ENCODE results near the gene ADGRD1.
"Not testable (repeated sequence)": the region's sequence is repeated elsewhere in the genome, so short reads cannot be mapped to it uniquely, and the experiment has no call there.

The ADGRD1 gene

GRCh38 chr12:131066207-131066885 is 112.6 kb downstream of the ADGRD1 start:
- no peaks in the 10 kb centered on the region for H4K20me1 ChIP-seq (ENCODE audit: insufficient read depth, low read length)
- TF ChIP-seq CTCF (IDR thresholded peaks at IDR 0.05; ENCODE audit: low read length) (no peak), EZH2 (IDR thresholded peaks at IDR 0.05; ENCODE audit: borderline replicate concordance, low read length) (no peak)
- peaks cover 11% of the 10 kb centered on the region; the same call in 1 of the 2 replicates for H3K27me3 ChIP-seq (ENCODE audit: insufficient read depth, low read length)
- no peaks in the 10 kb centered on the region for H3K4me1 ChIP-seq (ENCODE audit: insufficient read depth, low read length, severe bottlenecking)
- H3F3A ChIP-seq (ENCODE audit: insufficient read depth, low read length) = no peaks in the 10 kb centered on the region
- H3K4me2 ChIP-seq (ENCODE audit: low read length) = no peak overlapping the region
- no peaks in the 10 kb centered on the region for H3K9me3 ChIP-seq (ENCODE audit: low read length)
- no peak overlapping the region for H3K27ac ChIP-seq (ENCODE audit: low read depth, low read length, poor library complexity, severe bottlenecking)
- no peak overlapping the region for H2AFZ ChIP-seq (ENCODE audit: low read length)
- H3K4me3 ChIP-seq (ENCODE audit: low read depth, low read length, poor library complexity, severe bottlenecking) = no peak overlapping the region
- no peaks in the 10 kb centered on the region for H3K79me2 ChIP-seq (ENCODE audit: insufficient read depth, low read length)
- H3K9ac ChIP-seq (ENCODE audit: low read length) = no peak overlapping the region
- H3K36me3 ChIP-seq (ENCODE audit: insufficient read depth, low read length) = no peaks in the 10 kb centered on the region
- no peaks in the 10 kb centered on the region for H3K9me2 ChIP-seq (ENCODE audit: low read depth, low read length)

- Histone ChIP-seq H3K9ac (ENCODE audit: low read length) (no peak overlapping the region), H3K27ac (ENCODE audit: low read depth, low read length, poor library complexity, severe bottlenecking) (no peak overlapping the region), H3F3A (ENCODE audit: insufficient read depth, low read length) (no peaks in the 10 kb centered on the region), H3K9me2 (ENCODE audit: low read depth, low read length) (no peaks in the 10 kb centered on the region), H3K27me3 (ENCODE audit: insufficient read depth, low read length) (peaks cover 11% of the 10 kb centered on the region; the same call in 1 of the 2 replicates), H3K4me2 (ENCODE audit: low read length) (no peak overlapping the region), H3K79me2 (ENCODE audit: insufficient read depth, low read length) (no peaks in the 10 kb centered on the region), H3K4me3 (ENCODE audit: low read depth, low read length, poor library complexity, severe bottlenecking) (no peak overlapping the region), H3K36me3 (ENCODE audit: insufficient read depth, low read length) (no peaks in the 10 kb centered on the region), H3K9me3 (ENCODE audit: low read length) (no peaks in the 10 kb centered on the region), H3K4me1 (ENCODE audit: insufficient read depth, low read length, severe bottlenecking) (no peaks in the 10 kb centered on the region), H4K20me1 (ENCODE audit: insufficient read depth, low read length) (no peaks in the 10 kb centered on the region), H2AFZ (ENCODE audit: low read length) (no peak overlapping the region)
- TF ChIP-seq CTCF (IDR thresholded peaks at IDR 0.05; ENCODE audit: low read length) (no peak), EZH2 (IDR thresholded peaks at IDR 0.05; ENCODE audit: borderline replicate concordance, low read length) (no peak)
These were observed 113.3 kb downstream of the ADGRD1 start for GRCh38 chr12:131066886-131067490.

- H3K36me3 ChIP-seq (ENCODE audit: insufficient read depth, low read length) = no peaks in the 10 kb centered on the region
- H3K9me3 ChIP-seq (ENCODE audit: low read length) = no peaks in the 10 kb centered on the region
- no peaks in the 10 kb centered on the region for H4K20me1 ChIP-seq (ENCODE audit: insufficient read depth, low read length)
- no peak overlapping the region for H3K4me2 ChIP-seq (ENCODE audit: low read length)
- H3K27me3 ChIP-seq (ENCODE audit: insufficient read depth, low read length) = peaks cover 11% of the 10 kb centered on the region; the same call in 1 of the 2 replicates
- H2AFZ ChIP-seq (ENCODE audit: low read length) = no peak overlapping the region
- TF ChIP-seq CTCF (IDR thresholded peaks at IDR 0.05; ENCODE audit: low read length) (no peak), EZH2 (IDR thresholded peaks at IDR 0.05; ENCODE audit: borderline replicate concordance, low read length) (no peak)
- H3F3A ChIP-seq (ENCODE audit: insufficient read depth, low read length) = no peaks in the 10 kb centered on the region
- no peaks in the 10 kb centered on the region for H3K9me2 ChIP-seq (ENCODE audit: low read depth, low read length)
- H3K27ac ChIP-seq (ENCODE audit: low read depth, low read length, poor library complexity, severe bottlenecking) = no peak overlapping the region
- no peak overlapping the region for H3K4me3 ChIP-seq (ENCODE audit: low read depth, low read length, poor library complexity, severe bottlenecking)
- H3K79me2 ChIP-seq (ENCODE audit: insufficient read depth, low read length) = no peaks in the 10 kb centered on the region
- H3K4me1 ChIP-seq (ENCODE audit: insufficient read depth, low read length, severe bottlenecking) = no peaks in the 10 kb centered on the region
- H3K9ac ChIP-seq (ENCODE audit: low read length) = no peak overlapping the region
These were observed 114.5 kb downstream of the ADGRD1 start for GRCh38 chr12:131067981-131068851.

- H3K4me2 ChIP-seq (ENCODE audit: low read length); H2AFZ ChIP-seq (ENCODE audit: low read length); H3K4me1 ChIP-seq (ENCODE audit: insufficient read depth, low read length, severe bottlenecking); H3K9ac ChIP-seq (ENCODE audit: low read length); H3K79me2 ChIP-seq (ENCODE audit: insufficient read depth, low read length); H3K9me3 ChIP-seq (ENCODE audit: low read length); H3K4me3 ChIP-seq (ENCODE audit: low read depth, low read length, poor library complexity, severe bottlenecking); H3K27ac ChIP-seq (ENCODE audit: low read depth, low read length, poor library complexity, severe bottlenecking); H3K9me2 ChIP-seq (ENCODE audit: low read depth, low read length); H3F3A ChIP-seq (ENCODE audit: insufficient read depth, low read length); H3K36me3 ChIP-seq (ENCODE audit: insufficient read depth, low read length); H4K20me1 ChIP-seq (ENCODE audit: insufficient read depth, low read length): not testable (repeated sequence)
- peaks cover 11% of the 10 kb centered on the region; the same call in 1 of the 2 replicates for H3K27me3 ChIP-seq (ENCODE audit: insufficient read depth, low read length)
These were observed 115.4 kb downstream of the ADGRD1 start for GRCh38 chr12:131068926-131069720.

Measured in OCI-LY1 (cell line).